GM13977 (cell line): Measurements from ENCODE around the gene ATP2A3.

Experiments
- DNase-seq: peaks from one replicate; pipeline ENCODE4 v3.0.0; 2012; ENCODE audit warnings: low spot score
- CTCF ChIP-seq: IDR thresholded peaks from 2 replicates; pipeline ENCODE4 v1.5.1; 2012; ENCODE audit warnings: mild to moderate bottlenecking, control low read depth; ENCODE audit not compliant: insufficient read depth; ENCODE audit errors: extremely low read depth, missing control alignments
- in situ Hi-C: fragments of 300-500 bp; cut with MboI; formaldehyde crosslinking; loops from one replicate; pipeline ENCODE4 v1.12.0; 2022; ENCODE audit warnings: low sequenced_read_pairs, low pct_unique_long_range_greater_than_20kb, mixed read lengths, inconsistent platforms; ENCODE audit not compliant: unreplicated experiment

Gene ATP2A3

GRCh38 chr17:3962217-3962964 is 1.8 kb downstream of the ATP2A3 start:
- no peak for DNase-seq
- no peak for TF ChIP-seq CTCF
- in situ Hi-C loops = no loop called here

- TF ChIP-seq CTCF = no peak
- no peak for DNase-seq
- in situ Hi-C loops = no loop called here
Observed at GRCh38 chr17:3961564-3962047, 2.6 kb downstream of the ATP2A3 start.

GRCh38 chr17:3960764-3961163 is 3.5 kb downstream of the ATP2A3 start:
- no peak for DNase-seq
- in situ Hi-C loops = no loop called here
- no peak for TF ChIP-seq CTCF

GRCh38 chr17:3959921-3960601 is 4.2 kb downstream of the ATP2A3 start:
- TF ChIP-seq CTCF = no peak
- no peak for DNase-seq
- in situ Hi-C loops = no loop called here

GRCh38 chr17:3959295-3959899 is 4.8 kb downstream of the ATP2A3 start:
- no peak for DNase-seq
- TF ChIP-seq CTCF = no peak
- in situ Hi-C loops = no loop called here

- DNase-seq = no peak
- in situ Hi-C loops = no loop called here
- TF ChIP-seq CTCF = no peak
Observed at GRCh38 chr17:3957735-3958599, 6.3 kb downstream of the ATP2A3 start.
